H9 (cell line): Measurements from ENCODE around the gene RCAN2. TPM values are rescaled to one million over a fixed set of nuclear protein-coding genes. Genes with fewer than 3 reads are reported as not detected.

Experiments used
- DNase-seq: peaks from one replicate; pipeline ENCODE4 v3.0.0-alpha.2; 2017
- H2AFZ ChIP-seq: one replicate; pipeline ENCODE4 v1.6.1; 2013; ENCODE audit warnings: mild to moderate bottlenecking, low read length, control low read depth, moderate library complexity
- H2AK5ac ChIP-seq: 2 replicates; pipeline ENCODE4 v1.6.1; 2013; ENCODE audit warnings: low read length, control low read depth, mixed read lengths; ENCODE audit not compliant: insufficient read length
- H2BK120ac ChIP-seq: one replicate; pipeline ENCODE4 v1.6.1; 2013; ENCODE audit warnings: low read depth, mild to moderate bottlenecking, low read length, control low read depth, inconsistent platforms; ENCODE audit not compliant: poor library complexity, severe bottlenecking
- H2BK12ac ChIP-seq: 2 replicates; pipeline ENCODE4 v1.6.1; 2013; ENCODE audit warnings: low read length, control low read depth, mixed read lengths, low read depth; ENCODE audit not compliant: insufficient read length
- H2BK15ac ChIP-seq: 2 replicates; pipeline ENCODE4 v1.6.1; 2013; ENCODE audit warnings: low read depth, low read length, control low read depth
- H2BK20ac ChIP-seq: one replicate; pipeline ENCODE4 v1.6.1; 2013; ENCODE audit warnings: low read depth, mild to moderate bottlenecking, low read length, control low read depth, inconsistent platforms; ENCODE audit not compliant: poor library complexity, severe bottlenecking
- H2BK5ac ChIP-seq: 2 replicates; pipeline ENCODE4 v1.6.1; 2013; ENCODE audit warnings: low read length, control low read depth, mixed read lengths; ENCODE audit not compliant: insufficient read length
- H3K14ac ChIP-seq: 2 replicates; pipeline ENCODE4 v1.6.1; 2013; ENCODE audit warnings: low read length, control low read depth; ENCODE audit not compliant: insufficient read depth
- H3K18ac ChIP-seq: 2 replicates; pipeline ENCODE4 v1.6.1; 2013; ENCODE audit warnings: low read depth, mild to moderate bottlenecking, mixed read lengths, low read length, control low read depth; ENCODE audit not compliant: insufficient read length
- H3K23ac ChIP-seq: 2 replicates; pipeline ENCODE4 v1.6.1; 2013; ENCODE audit warnings: low read length, control low read depth, mixed read lengths, low read depth; ENCODE audit not compliant: insufficient read length
- H3K23me2 ChIP-seq: 2 replicates; pipeline ENCODE4 v1.6.1; 2013; ENCODE audit warnings: low read depth, mild to moderate bottlenecking, mixed read lengths, low read length, control low read depth; ENCODE audit not compliant: insufficient read length, poor library complexity, severe bottlenecking
- H3K27ac ChIP-seq: 2 replicates; pipeline ENCODE4 v1.5.1; 2013; ENCODE audit warnings: low read length, control low read depth, mixed read lengths, low read depth; ENCODE audit not compliant: insufficient read length
- H3K27me3 ChIP-seq: 2 replicates; pipeline ENCODE4 v1.6.1; 2013; ENCODE audit warnings: low read length, control low read depth, inconsistent platforms; ENCODE audit not compliant: insufficient read depth
- H3K4ac ChIP-seq: 2 replicates; pipeline ENCODE4 v1.6.1; 2013; ENCODE audit warnings: low read depth, mild to moderate bottlenecking, control low read depth, inconsistent platforms, low read length, moderate library complexity
- H3K4me1 ChIP-seq: 2 replicates; pipeline ENCODE4 v1.6.1; 2013; ENCODE audit warnings: low read length, control low read depth, inconsistent platforms; ENCODE audit not compliant: insufficient read depth
- H3K4me2 ChIP-seq: 2 replicates; pipeline ENCODE4 v1.6.1; 2013; ENCODE audit warnings: low read length, control low read depth, mixed read lengths; ENCODE audit not compliant: insufficient read length, insufficient read depth
- H3K56ac ChIP-seq: 2 replicates; pipeline ENCODE4 v1.6.1; 2013; ENCODE audit warnings: low read depth, mild to moderate bottlenecking, mixed read lengths, low read length, control low read depth; ENCODE audit not compliant: insufficient read length
- H3K79me1 ChIP-seq: 2 replicates; pipeline ENCODE4 v1.6.1; 2013; ENCODE audit warnings: low read depth, mild to moderate bottlenecking, moderate library complexity, low read length, control low read depth, inconsistent platforms; ENCODE audit not compliant: insufficient read depth, poor library complexity, severe bottlenecking
- H3K79me2 ChIP-seq: 2 replicates; pipeline ENCODE4 v1.6.1; 2013; ENCODE audit warnings: low read length, control low read depth, inconsistent platforms; ENCODE audit not compliant: insufficient read depth
- H3K9ac ChIP-seq: 2 replicates; pipeline ENCODE4 v1.6.1; 2013; ENCODE audit warnings: low read length, control low read depth, mixed read lengths; ENCODE audit not compliant: insufficient read length; ENCODE audit errors: extremely low read depth
- H3K9me3 ChIP-seq: one replicate; pipeline ENCODE4 v1.6.1; 2013; ENCODE audit warnings: low read depth, low read length, inconsistent platforms; ENCODE audit not compliant: control insufficient read depth
- H3T11ph ChIP-seq: one replicate; pipeline ENCODE4 v1.6.1; 2013; ENCODE audit warnings: mild to moderate bottlenecking, low read length, control low read depth, inconsistent platforms
- H4K20me1 ChIP-seq: one replicate; pipeline ENCODE4 v1.6.1; 2013; ENCODE audit not compliant: control insufficient read depth, insufficient read length, insufficient read depth
- H4K5ac ChIP-seq: 2 replicates; pipeline ENCODE4 v1.6.1; 2013; ENCODE audit warnings: low read depth, mild to moderate bottlenecking, mixed read lengths, low read length, control low read depth; ENCODE audit not compliant: insufficient read length
- H4K8ac ChIP-seq: replicated peaks from 2 replicates; pipeline ENCODE4 v1.6.1; 2013; ENCODE audit warnings: low read length, control low read depth, mixed read lengths, low read depth; ENCODE audit not compliant: insufficient read length
- H4K91ac ChIP-seq: 2 replicates; pipeline ENCODE4 v1.6.1; 2013; ENCODE audit warnings: low read depth, mild to moderate bottlenecking, moderate library complexity, mixed read lengths, low read length, control low read depth; ENCODE audit not compliant: insufficient read length
- H3K27ac Mint-ChIP-seq, 3 experiments: 2 replicates in 2 of 3; 3 replicates in 1 of 3; pipeline ENCODE4 v1.8.0; 2020 to 2021; ENCODE audit warnings: mixed read lengths in 3 of 3, mild to moderate bottlenecking in 1 of 3, moderate library complexity in 1 of 3
- H3K27me3 Mint-ChIP-seq: 2 replicates; pipeline ENCODE4 v1.8.0; 2021; ENCODE audit warnings: low read depth, mild to moderate bottlenecking, moderate library complexity, mixed read lengths
- H3K36me3 Mint-ChIP-seq, 3 experiments: 2 replicates in 2 of 3; 3 replicates in 1 of 3; pipeline ENCODE4 v1.8.0; 2020 to 2021; ENCODE audit warnings: low read depth in 3 of 3, mixed read lengths in 3 of 3; ENCODE audit not compliant: insufficient read depth in 1 of 3
- H3K4me1 Mint-ChIP-seq, 2 experiments: 2 replicates each; pipeline ENCODE4 v1.8.0; 2020; ENCODE audit warnings: mixed read lengths in 2 of 2
- H3K4me3 Mint-ChIP-seq, 2 experiments: 2 replicates in 1 of 2; 3 replicates in 1 of 2; pipeline ENCODE4 v1.8.0; 2020 to 2021; ENCODE audit warnings: mild to moderate bottlenecking in 2 of 2, mixed read lengths in 2 of 2, moderate library complexity in 1 of 2
- H3K9me3 Mint-ChIP-seq, 2 experiments: 2 replicates in 1 of 2; 3 replicates in 1 of 2; pipeline ENCODE4 v1.8.0; 2020; ENCODE audit warnings: mild to moderate bottlenecking in 2 of 2, mixed read lengths in 2 of 2, moderate library complexity in 1 of 2
- CTCF ChIP-seq: fragments of 200-600 bp; sonication (generic); conservative IDR thresholded peaks from 3 replicates; pipeline ENCODE4 v1.8.0; 2021; ENCODE audit warnings: antibody characterized with exemption, mild to moderate bottlenecking
- total RNA-seq: library from RNA; stranded (reverse); gene quantifications from 2 replicates; pipeline ENCODE4 v1.2.1, GENCODE V29; 2021

RCAN2 gene
- total RNA-seq, 1 experiment from 2014 or later = 3.0 TPM

GRCh38 chr6:46422619-46423018 is 68.6 kb downstream of the RCAN2 start:
- no peak overlapping the region for H3K4me3 Mint-ChIP-seq

More at GRCh38 chr6:46422619-46423018, 68.6 kb downstream of the RCAN2 start:
- H2AFZ ChIP-seq = no peak overlapping the region
- DNase-seq = no peak
- no peaks in the 10 kb centered on the region; the same call in 1 of the 2 replicates for H3K4me1 ChIP-seq
- H3K27ac Mint-ChIP-seq = no peak overlapping the region; a peak in 1 of 7 replicates
- H3K36me3 Mint-ChIP-seq = no peaks in the 10 kb centered on the region
- H3K9me3 ChIP-seq = no peaks in the 10 kb centered on the region
- no peak overlapping the region for H3K18ac ChIP-seq
- no peak overlapping the region for H4K8ac ChIP-seq
- no peak for TF ChIP-seq CTCF
- H2AK5ac ChIP-seq = no peak overlapping the region
- no peaks in the 10 kb centered on the region for H3K27me3 Mint-ChIP-seq
- H3K23ac ChIP-seq = no peak overlapping the region
- H3K79me1 ChIP-seq = no peaks in the 10 kb centered on the region
- no peak overlapping the region for H2BK120ac ChIP-seq
- H3K4me2 ChIP-seq = no peak overlapping the region
- no peaks in the 10 kb centered on the region for H4K20me1 ChIP-seq
- no peak overlapping the region for H2BK15ac ChIP-seq
- no peak overlapping the region for H2BK20ac ChIP-seq
- H3K27me3 ChIP-seq = no peaks in the 10 kb centered on the region
- H4K91ac ChIP-seq = no peak overlapping the region
- H3K4me1 Mint-ChIP-seq = peaks cover 5 to 7% of the 10 kb centered on the region in 2 experiments; a peak in 3 of 4 replicates
- no peaks in the 10 kb centered on the region for H3K23me2 ChIP-seq
- H3K56ac ChIP-seq = no peak overlapping the region
- H3K9me3 Mint-ChIP-seq = no peaks in the 10 kb centered on the region
- no peak overlapping the region for H3K14ac ChIP-seq
- H3K79me2 ChIP-seq = no peaks in the 10 kb centered on the region
- no peak overlapping the region for H2BK5ac ChIP-seq
- no peak overlapping the region for H4K5ac ChIP-seq
- H2BK12ac ChIP-seq = no peak overlapping the region
- no peak overlapping the region for H3K4ac ChIP-seq
- no peak overlapping the region for H3K9ac ChIP-seq
- H3T11ph ChIP-seq = no peak overlapping the region
- H3K27ac ChIP-seq = no peak overlapping the region
